Activated T-helper 1 cell treated with anti-CD3 and anti-CD28 coated beads, Interleukin-2, amount 50 U/mL, for 16 hours (primary cell): ENCODE measurements around the gene TEX9.
"Not testable (repeated sequence)": the region's sequence is repeated elsewhere in the genome, so short reads cannot be mapped to it uniquely, and the experiment has no call there.

Source experiments
- DNase-seq, 2 donors: peaks; one replicate each; pipeline ENCODE4 v3.0.0-alpha.2; 2020; ENCODE audit warnings: low read depth in 1 of 2, low spot score in 1 of 2

TEX9 gene

DNA sequence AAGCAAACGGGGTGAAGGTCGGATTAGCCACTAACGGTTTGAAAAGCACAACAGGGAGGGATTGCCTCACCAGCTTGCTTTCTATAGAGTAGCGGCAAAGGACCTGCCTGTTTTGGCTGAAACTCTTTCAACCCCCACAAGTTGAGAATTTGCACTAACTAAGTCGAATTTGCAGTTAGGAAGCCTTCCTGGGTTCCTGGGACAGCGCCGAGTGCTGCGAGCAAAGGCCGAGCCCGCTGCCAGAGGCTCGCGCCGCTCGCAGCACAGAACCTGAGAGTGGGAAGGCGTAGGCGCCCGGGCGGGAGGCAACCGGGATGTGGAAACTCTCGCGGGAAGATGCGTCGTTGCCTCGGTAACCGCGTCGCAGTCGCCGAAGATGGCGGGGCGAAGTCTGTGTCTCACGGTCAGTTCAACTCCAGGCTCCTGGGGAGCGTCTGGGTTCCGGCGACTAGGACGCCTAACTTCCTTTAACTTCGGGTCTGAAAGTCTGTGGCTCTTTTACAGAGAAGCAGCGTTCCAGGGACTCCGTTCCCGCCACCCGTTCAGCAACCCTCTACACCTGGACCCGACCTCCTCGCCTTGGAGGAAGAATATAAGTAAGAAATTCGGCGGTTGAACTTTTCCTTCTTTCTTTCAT is at the start of gene TEX9:
Gene TEX9, plus strand, starts transcription at position 352 of the 637 bp plus-strand sequence. Its CDS starts 25 bp downstream, at position 377.
- peak in 1 of 2 donors; percentile 40 for DNase-seq

DNA sequence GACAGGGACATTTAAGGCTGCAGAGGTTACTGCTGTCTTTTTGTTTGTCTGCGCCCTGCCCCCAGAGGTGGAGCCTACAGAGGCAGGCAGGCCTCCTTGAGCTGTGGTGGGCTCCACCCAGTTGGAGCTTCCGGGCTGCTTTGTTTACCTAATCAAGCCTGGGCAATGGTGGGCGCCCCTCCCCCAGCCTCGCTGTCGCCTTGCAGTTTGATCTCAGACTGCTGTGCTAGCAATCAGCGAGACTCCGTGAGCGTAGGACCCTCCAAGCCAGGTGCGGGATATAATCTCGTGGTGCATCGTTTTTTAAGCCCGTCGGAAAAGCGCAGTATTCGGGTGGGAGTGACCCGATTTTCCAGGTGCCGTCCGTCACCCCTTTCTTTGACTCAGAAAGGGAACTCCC is 48.7 kb upstream of the TEX9 start:
- DNase-seq = not testable (repeated sequence)

DNA sequence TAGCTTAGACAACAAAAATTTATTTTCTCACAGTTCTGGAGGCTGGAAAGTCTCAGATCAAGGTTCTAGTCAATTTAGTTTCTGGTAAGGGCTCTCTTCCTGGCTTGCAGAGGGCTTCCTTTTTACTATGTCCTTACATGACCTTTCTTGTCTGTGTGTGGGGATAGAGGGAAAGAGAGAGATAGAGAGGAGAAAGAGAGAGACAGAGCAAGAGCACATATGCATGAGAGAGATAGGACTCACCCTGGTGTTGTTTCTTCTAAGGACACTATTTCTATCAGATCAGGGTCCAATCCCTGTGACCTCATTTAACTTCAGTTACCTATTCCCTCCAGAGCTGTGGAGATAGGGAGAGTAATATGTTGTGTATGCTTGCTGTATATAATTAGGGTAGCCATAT is 44.9 kb upstream of the TEX9 start:
- no peak for DNase-seq

DNA sequence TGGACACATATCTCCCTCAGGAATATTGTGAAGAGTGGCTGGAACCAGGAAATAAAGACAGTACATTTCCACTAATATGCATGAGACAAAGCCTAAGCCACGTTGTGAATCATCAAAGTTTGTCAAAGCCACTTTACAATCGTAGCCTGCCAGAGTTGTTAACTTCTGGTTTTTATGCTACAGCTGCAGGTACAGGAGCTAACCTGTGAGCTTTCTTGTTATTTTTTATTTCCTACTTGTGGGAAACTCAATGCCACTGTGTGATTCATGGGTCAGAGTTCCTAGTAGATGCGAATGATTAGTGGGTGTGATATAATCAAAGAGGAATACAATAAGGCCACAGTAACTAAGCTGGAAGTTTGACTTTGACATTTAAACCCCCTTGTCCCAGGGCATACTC is 44.4 kb upstream of the TEX9 start:
- DNase-seq = no peak

DNA sequence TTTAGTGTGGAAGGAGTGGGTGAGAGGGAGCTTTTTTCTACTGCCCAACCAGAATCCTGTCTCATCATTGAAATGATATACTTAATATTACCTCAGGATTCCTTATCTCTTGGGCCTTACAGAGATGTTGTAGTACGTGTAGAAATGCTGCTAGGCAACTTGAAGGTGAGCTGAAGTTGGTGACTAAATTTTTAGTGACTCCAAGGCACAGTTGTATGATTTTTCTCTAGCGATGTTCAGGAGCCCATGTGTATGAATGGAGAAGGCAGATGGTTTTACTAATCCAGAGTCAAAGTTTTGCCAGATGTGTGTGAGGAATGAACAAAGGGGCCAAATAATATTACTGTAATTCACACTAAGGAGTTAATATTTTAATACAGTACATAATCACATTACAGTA is 42.8 kb upstream of the TEX9 start:
- no peak for DNase-seq

DNA sequence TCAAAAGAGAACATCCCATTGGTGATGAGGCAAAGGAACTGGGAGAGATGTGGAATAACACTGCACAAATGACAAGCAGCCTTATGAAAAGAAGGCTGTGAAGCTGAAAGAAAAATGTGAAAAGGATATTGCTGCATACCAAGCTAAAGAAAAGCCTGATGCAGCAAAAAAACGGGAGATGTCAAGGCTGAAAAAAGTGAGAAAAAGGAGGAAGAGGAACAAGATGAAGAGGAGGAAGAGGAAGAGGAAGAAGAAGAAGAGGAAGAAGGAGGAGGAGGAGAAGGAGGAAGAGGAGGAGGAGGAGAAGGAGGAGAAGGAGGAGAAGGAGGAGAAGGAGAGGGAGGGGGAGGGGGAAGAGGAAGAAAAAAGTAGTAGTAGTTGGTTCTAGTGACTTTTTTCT is 41.8 kb upstream of the TEX9 start:
- DNase-seq = no peak

DNA sequence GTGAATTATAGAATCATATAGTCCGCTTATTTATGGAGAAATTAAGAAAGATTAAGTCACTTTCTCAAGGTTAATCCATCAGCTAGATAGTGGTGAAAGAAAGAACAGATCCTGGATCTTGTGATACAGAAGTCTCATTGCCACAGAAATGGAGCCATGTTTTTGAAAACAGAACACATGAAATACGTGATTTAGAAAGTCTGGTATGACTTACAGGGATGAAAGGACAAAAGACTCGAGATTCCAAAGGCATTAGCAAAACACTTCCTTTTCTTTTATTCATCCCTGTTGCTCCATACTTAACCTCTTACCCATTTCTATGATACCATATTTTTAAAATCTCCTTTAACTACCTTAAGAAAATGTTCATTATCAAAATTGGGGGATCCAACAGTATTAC is 40.0 kb upstream of the TEX9 start:
- DNase-seq = no peak

DNA sequence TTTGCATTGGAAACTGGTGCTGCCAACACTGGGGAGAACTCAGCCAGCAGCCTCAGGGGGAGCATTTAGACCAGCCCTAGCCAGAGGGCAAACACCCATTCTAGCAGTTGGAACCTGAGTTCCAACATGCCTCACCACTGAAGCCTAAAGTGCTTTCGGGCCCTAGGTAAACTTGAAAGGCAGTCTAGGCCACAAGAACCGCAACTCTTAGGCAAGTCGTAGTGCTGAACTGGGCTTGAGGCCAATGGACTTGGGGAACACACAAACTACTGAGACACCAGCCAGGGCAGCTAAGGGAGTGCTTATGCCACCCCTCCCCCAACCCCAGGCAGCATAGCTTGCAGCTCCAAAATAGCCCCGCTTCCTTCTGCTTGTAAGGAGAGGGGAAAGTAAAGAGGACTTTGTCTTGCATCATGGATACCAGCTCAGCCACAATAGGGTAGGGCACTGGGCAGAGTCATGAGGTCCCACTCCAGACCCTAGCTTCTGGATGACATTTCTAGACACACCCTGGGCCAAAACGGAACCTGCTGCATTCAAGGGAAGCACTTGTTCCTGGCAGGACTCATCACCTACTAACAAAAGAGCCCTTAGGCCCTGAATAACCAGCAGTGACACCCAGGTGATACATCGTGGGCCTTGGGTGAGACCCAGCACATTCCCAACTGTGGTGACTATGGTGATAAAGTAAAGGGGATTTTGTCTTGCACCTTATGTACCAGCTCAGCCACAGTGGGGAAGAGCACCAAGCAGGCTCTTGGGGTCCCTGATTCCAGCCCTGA is 37.3 kb upstream of the TEX9 start:
- DNase-seq = no peak

DNA sequence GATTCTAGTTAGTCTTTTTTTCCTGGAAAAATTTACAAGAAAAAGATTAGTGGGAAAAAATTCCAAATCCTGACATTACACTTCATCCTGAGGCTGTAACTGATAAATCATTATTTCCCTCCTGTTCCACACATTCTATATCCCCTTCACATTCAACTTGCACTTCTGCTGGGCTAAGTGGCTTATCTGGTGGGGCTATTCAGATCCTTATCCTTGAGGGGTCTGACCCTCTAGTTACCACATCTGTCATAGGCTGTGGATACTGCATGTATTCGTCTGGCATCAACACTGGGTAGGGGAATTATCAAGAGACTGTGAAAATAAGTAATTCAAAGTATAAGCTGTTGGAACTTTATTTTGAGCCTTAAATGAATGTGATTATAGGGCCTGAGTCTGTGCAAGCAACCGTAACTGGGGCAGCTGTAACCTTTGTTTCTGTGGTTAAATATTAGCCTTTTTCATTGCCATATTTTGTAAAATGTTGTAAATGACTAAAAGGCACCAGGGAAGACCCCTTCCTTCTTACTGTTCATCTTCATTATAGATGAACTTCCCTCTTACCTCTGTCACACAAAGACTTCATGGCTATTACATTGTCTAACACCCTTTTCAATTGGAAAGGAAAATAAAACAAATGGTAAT is 28.0 kb upstream of the TEX9 start:
- no peak for DNase-seq

DNA sequence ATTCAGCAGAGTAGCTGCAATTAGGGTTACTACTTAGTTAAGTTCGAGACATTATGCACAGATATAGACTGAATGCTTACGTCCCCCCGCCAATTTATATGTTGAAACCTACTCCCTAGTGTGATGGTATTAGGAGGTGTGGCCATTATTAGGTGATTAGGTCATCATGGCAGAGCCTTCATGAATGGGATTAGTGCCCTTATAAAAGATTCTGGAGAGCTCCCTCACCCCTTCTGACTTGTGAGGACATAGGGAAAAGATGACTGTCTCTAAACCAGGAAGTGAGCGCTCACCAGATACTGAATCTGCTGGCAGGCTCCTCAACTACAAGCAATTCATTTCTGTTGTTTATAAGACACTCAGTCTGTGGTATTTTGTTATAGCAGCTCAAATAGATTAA is 25.6 kb upstream of the TEX9 start:
- DNase-seq = no peak

DNA sequence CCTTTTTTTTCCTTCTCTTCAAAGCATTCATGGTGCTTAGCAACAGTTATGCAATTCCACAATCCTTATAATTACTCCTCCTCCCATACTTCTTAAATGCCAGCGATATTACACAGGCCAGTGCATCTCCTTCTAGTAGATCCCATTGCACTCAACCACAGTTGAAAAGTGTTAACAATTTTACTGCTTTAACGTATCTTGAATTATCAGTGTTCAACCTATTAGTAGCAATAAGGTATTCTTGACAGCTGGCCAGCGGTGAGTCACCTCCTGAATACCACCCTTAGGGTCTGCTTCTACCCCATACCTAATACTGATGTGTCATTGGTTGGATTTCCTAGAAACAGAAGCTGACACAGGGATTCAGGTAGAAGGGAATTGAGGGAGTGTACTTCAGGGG is 24.0 kb upstream of the TEX9 start:
- DNase-seq = no peak

DNA sequence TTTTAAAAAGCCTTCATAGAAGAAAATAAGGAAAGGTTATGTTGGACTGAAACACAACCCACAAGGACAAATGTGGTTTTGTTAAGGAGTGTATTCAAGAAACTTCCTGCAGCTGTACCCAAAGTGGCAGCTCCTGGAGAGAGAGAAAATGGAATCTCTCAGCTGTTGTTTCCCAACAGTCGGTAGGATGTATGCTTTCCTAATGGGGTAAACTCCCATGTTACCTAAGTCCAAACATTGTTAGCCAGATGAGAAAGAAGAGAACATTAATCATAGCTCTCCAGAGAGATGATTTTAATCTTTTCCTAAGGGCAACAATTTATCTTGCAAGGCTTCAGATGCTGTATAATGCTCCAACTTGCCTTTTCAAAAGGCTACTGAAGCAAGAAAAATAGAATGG is 22.6 kb upstream of the TEX9 start:
- DNase-seq = no peak

DNA sequence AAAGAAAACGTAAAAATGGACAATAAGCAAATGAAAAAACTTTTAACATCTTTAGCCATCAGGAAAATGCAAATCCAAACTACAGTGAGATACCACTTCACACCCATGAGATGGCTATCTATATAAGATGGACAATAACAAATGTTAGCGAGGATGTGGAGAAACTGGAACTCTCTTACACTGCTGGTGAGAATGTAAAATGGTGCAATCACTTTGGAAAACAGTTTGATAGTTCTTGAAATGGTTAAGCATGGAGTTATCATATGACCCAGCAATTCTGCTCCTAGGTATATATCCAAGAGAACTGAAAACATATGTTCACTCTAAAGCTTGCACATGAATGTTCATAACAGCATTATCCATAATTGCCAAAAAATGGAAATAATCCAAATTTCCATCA is 21.3 kb upstream of the TEX9 start:
- DNase-seq = no peak

DNA sequence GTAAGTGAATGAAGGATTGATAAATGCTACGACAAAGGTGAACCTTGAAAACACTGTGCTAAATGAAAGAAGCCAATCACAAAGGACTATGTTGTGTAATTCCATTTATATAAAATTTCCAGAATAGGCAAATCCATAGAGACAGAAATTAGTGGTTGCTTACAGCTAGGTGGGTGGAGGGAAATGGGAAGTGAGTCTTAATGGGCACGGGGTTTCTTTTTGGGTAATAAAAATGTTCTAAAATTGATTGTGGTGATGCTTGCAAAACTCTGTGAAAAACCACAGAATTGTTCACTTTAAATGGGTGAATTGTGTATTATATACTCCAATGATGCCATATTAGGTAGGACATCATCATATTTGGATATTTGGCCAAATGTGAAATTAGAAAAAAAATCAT is 20.9 kb upstream of the TEX9 start:
- DNase-seq = no peak

DNA sequence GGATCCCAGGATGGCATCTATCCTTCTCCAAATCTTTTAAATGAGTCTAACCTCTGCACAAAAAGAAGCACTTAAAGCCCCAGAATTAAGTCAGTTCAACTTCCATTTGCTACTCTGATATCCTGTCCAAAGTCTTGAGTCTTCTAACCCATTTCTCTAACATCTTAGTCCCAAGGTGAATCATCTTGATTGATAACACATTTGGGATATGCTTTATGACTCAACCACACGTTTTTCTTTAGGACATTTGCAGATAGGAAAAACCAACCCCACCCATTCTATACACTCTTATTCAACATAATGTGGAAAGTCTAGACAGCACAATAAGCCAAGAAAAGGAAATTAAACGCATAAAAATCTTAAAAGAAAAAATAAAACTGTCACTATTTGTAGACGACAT is 18.8 kb upstream of the TEX9 start:
- no peak for DNase-seq

DNA sequence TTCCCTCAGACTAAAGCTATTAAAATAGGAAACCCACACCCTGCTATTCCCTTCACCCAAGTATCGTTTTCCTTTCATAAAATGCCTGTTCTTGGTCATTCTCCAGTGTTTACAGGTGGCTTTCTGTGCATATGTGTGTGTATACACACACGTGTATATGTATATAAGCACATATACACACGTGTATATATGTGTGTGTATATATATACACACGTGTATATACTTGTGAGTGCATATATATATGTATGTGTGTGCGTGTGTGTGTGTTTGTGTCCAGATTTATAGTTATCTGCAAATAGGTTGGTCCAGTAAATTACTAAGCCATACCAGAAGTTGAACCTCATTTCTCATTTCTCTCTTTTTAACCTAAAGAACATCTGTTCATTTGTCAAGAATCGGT is 15.7 kb upstream of the TEX9 start:
- no peak for DNase-seq

DNA sequence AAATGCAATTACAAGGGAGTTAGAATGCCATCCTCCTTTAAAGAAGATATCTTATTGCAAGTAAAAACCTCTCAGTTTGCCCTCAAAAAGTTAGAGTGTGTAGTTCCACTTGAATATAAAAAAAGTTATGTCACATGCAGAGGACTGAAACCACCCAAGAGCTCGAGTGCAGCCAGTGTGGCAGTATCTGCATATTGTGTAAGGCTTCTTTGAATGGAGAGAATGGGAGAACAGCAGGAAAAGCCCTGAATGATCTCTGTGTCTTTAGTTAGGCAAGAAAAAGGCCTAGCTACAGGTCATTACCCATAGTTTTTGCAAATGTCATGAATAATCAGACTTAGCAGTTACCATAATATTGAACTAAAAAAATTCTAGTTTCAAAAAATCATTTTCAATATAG is 13.9 kb upstream of the TEX9 start:
- no peak for DNase-seq

DNA sequence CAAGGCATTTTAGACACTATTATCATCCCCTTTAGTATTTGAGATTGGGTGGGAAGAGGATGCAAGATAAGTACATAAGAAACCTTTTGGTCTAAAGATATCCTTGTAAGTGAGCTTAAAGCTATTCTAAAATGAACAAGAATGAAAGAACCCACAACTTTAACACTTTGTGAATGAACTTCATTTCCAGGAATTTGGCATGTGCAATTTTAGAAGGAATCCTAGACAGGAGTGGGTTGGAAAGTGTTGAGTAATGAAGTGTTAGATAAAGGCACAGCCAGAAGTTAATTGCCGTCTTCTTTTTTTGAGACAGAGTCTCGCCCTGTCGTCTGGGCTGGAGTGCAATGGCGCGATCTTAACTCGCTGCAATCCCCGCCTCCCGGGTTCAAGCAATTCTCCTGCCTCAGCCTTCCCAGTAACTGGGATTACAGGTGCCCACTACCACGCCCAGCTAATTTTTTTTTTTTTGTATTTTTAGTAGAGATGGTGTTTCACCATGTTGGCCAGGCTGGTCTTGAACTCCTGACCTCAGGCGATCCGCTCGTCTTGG is 13.2 kb upstream of the TEX9 start:
- DNase-seq = no peak

DNA sequence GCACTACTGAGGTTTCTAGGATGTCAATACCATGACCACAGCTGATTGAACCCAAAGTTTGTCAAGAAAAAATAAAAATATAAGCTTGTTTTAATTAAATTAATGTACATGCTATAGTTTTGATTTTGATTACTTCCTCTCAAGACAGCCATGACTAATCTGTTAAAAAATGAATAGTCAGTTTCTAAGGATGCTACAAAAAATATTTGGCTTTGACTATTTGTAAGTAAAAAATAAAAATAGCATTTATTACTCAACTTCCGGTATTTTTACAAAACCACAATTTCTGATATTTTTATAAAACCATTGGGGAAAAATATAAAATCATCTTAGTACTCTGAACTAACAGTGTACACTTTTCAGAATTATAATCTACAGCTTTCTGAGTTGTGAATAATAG is 12.1 kb upstream of the TEX9 start:
- DNase-seq = no peak

DNA sequence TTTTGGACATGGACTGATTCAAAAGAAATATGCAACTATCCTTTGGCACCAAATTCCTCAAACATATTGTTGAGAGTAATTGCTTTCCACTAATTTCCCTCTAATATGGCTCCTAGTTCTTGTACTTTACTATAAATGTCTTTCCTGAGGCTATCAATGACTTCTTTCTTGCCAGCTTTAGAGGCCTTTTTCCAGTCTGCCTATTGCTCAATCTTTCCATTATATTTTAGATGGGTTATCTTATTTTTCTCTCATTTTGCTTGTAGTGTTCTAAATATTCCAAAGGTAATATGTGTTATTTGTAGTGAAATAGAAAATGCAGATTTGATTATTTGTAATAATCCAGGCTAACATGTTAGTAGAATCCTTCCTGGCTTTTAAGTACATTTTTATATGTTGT is 11.5 kb upstream of the TEX9 start:
- DNase-seq = no peak

DNA sequence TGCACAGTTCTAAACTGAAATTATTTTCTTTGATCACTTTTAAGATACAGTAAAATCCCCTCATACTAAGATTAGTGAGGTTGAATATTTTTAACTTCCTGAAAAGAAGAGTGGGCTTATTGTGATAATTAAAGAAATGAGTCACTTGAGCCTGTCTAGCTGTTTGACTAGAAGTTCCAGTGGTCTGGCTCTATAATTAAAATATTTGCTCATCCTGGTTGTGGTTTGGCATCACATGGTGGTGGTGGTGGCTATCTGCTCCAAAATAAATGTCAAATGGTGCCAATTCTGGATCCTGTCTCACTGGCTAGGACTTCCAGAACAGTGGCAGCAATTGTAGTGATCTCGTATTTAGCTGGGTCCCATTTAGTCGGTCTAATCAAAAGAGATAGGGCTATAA is 8.6 kb upstream of the TEX9 start:
- DNase-seq = no peak

DNA sequence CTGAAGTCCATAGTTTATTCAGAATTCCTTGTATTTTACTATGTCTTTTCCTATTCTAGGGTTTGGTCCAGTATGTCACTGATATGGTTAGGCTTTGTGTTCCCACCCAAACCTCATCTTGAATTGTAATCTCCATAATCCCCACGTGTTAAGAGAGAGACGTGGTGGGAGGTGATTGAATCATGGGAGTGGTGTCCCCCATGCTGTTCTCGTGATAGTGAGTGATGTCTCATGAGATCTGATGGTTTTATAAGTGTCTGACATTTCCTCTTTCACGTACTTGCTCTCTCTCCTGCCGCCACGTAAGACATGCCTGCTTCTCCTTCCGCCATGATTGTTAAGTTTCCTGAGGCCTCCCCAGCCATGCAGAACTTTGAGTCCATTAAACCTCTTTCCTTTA is 6.6 kb upstream of the TEX9 start:
- DNase-seq = no peak
